PC-9 (cell line): ENCODE results near the gene FAM83G.

Experiments used
- EZH2 ChIP-seq: fragments of 200-600 bp; sonication (generic); IDR thresholded peaks from 2 replicates; pipeline ENCODE4 v1.8.0; 2017; ENCODE audit warnings: antibody characterized with exemption, low read depth
- TF ChIP-seq, protein P1 (sequence below): fragments of 200-600 bp; sonication (generic); conservative IDR thresholded peaks from 2 replicates; pipeline ENCODE4 v1.6.1; 2017; ENCODE audit warnings: mixed run types, antibody characterized with exemption, mild to moderate bottlenecking, moderate library complexity

DNA sequence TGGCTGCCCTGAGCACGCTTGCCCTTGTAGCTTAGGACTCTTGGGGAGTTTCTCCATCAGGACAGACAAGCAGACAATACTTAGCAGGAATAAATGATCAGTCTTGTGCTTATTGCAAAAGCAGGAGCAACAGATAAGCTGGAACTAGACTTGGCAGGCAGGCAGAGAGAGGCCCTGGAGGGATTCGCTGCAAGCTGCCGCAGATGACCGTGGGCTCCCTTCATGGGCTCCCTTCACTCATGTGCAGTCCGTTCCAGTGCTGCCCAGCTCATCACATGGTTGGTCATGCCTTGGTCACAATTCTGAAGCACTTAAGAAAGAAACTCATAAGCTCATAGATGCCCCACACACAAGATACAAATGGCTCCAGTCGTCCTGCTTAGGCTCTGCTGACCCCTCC, 55.0 kb downstream of the FAM83G start:
- TF ChIP-seq, protein P1, sequence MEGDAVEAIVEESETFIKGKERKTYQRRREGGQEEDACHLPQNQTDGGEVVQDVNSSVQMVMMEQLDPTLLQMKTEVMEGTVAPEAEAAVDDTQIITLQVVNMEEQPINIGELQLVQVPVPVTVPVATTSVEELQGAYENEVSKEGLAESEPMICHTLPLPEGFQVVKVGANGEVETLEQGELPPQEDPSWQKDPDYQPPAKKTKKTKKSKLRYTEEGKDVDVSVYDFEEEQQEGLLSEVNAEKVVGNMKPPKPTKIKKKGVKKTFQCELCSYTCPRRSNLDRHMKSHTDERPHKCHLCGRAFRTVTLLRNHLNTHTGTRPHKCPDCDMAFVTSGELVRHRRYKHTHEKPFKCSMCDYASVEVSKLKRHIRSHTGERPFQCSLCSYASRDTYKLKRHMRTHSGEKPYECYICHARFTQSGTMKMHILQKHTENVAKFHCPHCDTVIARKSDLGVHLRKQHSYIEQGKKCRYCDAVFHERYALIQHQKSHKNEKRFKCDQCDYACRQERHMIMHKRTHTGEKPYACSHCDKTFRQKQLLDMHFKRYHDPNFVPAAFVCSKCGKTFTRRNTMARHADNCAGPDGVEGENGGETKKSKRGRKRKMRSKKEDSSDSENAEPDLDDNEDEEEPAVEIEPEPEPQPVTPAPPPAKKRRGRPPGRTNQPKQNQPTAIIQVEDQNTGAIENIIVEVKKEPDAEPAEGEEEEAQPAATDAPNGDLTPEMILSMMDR, result no peak
- no peak for TF ChIP-seq EZH2
